Thyroid gland (tissue), 4 donors: ENCODE data around the gene P2RY10.

Source experiments
- POLR2A ChIP-seq, 2 donors: fragments of 450-650 bp; IDR thresholded peaks; one replicate each; pipeline ENCODE4 v1.6.1; 2017; ENCODE audit warnings: antibody characterized with exemption in 2 of 2, mild to moderate bottlenecking in 2 of 2, moderate library complexity in 1 of 2
- TF ChIP-seq, protein P1 (sequence below), 6 experiments: fragments of 200-600 bp in 3 of 6; fragments of 450-650 bp in 3 of 6; sonication (generic) in 3 of 6; IDR thresholded peaks; one replicate each; pipeline ENCODE4 v1.5.1; 2016 to 2019; ENCODE audit warnings: antibody characterized with exemption in 6 of 6, mild to moderate bottlenecking in 2 of 6, inconsistent platforms in 1 of 6, moderate library complexity in 1 of 6

DNA sequence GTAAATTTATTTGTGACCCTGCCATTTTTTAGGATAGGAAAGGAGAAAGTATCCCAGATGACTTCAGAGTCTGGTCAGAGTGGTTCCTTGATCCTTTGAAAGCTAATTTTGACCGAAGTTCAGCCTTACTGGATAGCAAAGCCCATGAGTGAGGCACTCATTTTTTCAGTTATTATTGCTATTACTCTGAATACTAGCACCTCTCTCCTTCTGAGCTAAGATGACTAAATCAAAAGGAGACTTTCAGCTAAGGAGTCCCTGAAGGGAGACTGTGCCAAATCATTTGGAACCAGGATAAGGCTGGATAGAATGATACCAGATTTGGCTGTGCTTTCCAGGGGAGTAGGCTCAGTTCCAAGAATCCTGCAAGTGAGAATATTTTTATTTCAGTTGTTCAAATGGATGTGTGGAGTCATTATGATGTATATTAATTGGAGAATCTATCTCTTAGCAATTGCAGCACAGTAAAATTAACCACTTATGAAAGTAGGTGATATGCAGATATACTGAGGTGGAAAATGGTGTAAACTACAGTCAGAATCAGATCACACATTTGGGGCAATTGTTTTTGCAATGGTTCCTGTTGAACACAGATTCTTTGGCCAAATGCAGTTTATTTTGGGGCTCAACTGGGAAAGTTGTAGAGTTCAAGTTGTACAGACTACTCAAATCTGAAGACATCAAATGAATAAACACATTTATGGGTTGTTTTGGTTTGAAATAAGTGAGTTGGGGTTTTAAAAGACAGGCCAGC is 1.2 kb downstream of the P2RY10 start:
- TF ChIP-seq, protein P1, sequence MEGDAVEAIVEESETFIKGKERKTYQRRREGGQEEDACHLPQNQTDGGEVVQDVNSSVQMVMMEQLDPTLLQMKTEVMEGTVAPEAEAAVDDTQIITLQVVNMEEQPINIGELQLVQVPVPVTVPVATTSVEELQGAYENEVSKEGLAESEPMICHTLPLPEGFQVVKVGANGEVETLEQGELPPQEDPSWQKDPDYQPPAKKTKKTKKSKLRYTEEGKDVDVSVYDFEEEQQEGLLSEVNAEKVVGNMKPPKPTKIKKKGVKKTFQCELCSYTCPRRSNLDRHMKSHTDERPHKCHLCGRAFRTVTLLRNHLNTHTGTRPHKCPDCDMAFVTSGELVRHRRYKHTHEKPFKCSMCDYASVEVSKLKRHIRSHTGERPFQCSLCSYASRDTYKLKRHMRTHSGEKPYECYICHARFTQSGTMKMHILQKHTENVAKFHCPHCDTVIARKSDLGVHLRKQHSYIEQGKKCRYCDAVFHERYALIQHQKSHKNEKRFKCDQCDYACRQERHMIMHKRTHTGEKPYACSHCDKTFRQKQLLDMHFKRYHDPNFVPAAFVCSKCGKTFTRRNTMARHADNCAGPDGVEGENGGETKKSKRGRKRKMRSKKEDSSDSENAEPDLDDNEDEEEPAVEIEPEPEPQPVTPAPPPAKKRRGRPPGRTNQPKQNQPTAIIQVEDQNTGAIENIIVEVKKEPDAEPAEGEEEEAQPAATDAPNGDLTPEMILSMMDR (IDR thresholded peaks at IDR 0.05): no peak
- no peak for TF ChIP-seq POLR2A (IDR thresholded peaks at IDR 0.05)
